Measurements from ENCODE around the gene TLX2. TPM values are rescaled to one million over a fixed set of nuclear protein-coding genes. Genes with fewer than 3 reads are reported as not detected.

Gene TLX2
- total and polyA plus RNA-seq, 2 of the 13 experiments (the other 11 are each of a cell fraction or from before 2014, with no cell fraction given): 0.05 to 0.20 TPM

DNA sequence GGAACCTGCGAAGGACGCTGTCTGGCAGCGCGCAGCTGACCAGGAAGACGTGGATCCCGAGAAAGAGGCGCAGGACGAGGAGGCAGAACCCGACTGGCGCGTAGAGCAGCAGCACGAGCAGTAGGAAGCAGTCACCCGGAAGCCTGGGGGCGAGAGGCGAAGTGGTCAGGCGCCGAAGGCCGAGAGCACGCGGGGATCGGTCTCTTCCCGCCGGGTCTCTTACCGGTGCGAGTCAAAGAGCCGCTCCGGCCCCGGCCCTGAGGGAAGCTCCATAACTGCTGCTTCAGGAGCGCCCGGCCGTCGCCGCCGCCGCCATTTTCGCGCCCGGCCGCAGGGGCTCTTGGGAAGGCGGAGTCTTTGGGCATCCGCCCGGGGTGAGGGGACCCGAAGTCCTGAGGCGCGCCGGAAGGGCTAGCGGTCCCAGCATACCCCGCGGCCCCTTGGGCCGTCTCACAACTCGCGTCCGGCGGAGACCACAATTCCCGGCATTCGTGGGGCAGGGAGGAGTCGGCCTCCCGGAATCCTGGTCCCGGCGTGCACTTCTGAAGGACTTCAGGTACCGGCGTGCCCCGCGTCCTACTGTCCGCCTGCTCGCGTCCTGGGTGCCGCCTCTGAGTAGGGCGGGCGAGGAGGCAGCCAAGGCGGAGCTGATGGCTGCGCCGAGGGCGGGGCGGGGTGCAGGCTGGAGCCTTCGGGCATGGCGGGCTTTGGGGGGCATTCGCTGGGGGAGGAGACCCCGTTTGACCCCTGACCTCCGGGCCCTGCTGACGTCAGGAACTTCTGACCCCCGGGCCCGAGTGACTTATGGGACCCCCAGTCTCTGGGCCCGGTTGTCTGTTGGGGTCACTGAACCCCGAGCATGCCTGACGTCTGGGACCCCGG, 15.3 kb downstream of the TLX2 start, which contains the start of the genes AUP1 and HTRA2 (continued):
- TF ChIP-seq, protein P1, sequence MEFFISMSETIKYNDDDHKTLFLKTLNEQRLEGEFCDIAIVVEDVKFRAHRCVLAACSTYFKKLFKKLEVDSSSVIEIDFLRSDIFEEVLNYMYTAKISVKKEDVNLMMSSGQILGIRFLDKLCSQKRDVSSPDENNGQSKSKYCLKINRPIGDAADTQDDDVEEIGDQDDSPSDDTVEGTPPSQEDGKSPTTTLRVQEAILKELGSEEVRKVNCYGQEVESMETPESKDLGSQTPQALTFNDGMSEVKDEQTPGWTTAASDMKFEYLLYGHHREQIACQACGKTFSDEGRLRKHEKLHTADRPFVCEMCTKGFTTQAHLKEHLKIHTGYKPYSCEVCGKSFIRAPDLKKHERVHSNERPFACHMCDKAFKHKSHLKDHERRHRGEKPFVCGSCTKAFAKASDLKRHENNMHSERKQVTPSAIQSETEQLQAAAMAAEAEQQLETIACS (CRISPR knock-in tag; IDR thresholded peaks at IDR 0.05): 0 out of 2 replicates have a peak, but pooled peaks have one; percentile 55
- TF ChIP-seq HOXA5 (CRISPR knock-in tag; IDR thresholded peaks at IDR 0.05) (peak; percentile 84), MEF2D (CRISPR knock-in tag; IDR thresholded peaks at IDR 0.05) (peak; percentile 45; the same call in 1 of the 2 replicates), ZNF577 (CRISPR knock-in tag; IDR thresholded peaks at IDR 0.05; ENCODE audit: borderline replicate concordance, low read depth) (no peak), FOXA1 (IDR thresholded peaks at IDR 0.05) (no peak), FOXA1 (CRISPR knock-in tag; IDR thresholded peaks at IDR 0.05) (0 out of 2 replicates have a peak, but pooled peaks have one; percentile 4), PATZ1 (CRISPR knock-in tag; IDR thresholded peaks at IDR 0.05) (peak; percentile 77), ZNF660 (CRISPR knock-in tag; IDR thresholded peaks at IDR 0.05; ENCODE audit: borderline replicate concordance, low read depth) (peak; percentile 21; the same call in 1 of the 2 replicates), ZNF207 (IDR thresholded peaks at IDR 0.05; ENCODE audit: borderline replicate concordance) (no peak), PAWR (CRISPR knock-in tag; IDR thresholded peaks at IDR 0.05; ENCODE audit: borderline replicate concordance) (no peak), KAT2B (IDR thresholded peaks at IDR 0.05; ENCODE audit: borderline replicate concordance, low read depth, low read length) (no peak), ZNF720 (CRISPR knock-in tag; IDR thresholded peaks at IDR 0.05) (no peak), ZFP1 (CRISPR knock-in tag; IDR thresholded peaks at IDR 0.05) (no peak; the same call in 1 of the 2 replicates), FOSL2 (CRISPR knock-in tag; IDR thresholded peaks at IDR 0.05) (no peak; the same call in 1 of the 2 replicates), ZNF550 (CRISPR knock-in tag; IDR thresholded peaks at IDR 0.05; ENCODE audit: borderline replicate concordance) (no peak; the same call in 1 of the 2 replicates), POLR2AphosphoS5 (IDR thresholded peaks at IDR 0.05; ENCODE audit: low read depth, low read length) (peak; percentile 91)
- TF ChIP-seq, protein P2, sequence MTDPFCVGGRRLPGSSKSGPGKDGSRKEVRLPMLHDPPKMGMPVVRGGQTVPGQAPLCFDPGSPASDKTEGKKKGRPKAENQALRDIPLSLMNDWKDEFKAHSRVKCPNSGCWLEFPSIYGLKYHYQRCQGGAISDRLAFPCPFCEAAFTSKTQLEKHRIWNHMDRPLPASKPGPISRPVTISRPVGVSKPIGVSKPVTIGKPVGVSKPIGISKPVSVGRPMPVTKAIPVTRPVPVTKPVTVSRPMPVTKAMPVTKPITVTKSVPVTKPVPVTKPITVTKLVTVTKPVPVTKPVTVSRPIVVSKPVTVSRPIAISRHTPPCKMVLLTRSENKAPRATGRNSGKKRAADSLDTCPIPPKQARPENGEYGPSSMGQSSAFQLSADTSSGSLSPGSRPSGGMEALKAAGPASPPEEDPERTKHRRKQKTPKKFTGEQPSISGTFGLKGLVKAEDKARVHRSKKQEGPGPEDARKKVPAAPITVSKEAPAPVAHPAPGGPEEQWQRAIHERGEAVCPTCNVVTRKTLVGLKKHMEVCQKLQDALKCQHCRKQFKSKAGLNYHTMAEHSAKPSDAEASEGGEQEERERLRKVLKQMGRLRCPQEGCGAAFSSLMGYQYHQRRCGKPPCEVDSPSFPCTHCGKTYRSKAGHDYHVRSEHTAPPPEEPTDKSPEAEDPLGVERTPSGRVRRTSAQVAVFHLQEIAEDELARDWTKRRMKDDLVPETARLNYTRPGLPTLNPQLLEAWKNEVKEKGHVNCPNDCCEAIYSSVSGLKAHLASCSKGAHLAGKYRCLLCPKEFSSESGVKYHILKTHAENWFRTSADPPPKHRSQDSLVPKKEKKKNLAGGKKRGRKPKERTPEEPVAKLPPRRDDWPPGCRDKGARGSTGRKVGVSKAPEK (CRISPR knock-in tag; IDR thresholded peaks at IDR 0.05; ENCODE audit: borderline replicate concordance): no peak
- TF ChIP-seq, protein P3, sequence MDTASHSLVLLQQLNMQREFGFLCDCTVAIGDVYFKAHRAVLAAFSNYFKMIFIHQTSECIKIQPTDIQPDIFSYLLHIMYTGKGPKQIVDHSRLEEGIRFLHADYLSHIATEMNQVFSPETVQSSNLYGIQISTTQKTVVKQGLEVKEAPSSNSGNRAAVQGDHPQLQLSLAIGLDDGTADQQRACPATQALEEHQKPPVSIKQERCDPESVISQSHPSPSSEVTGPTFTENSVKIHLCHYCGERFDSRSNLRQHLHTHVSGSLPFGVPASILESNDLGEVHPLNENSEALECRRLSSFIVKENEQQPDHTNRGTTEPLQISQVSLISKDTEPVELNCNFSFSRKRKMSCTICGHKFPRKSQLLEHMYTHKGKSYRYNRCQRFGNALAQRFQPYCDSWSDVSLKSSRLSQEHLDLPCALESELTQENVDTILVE (CRISPR knock-in tag; IDR thresholded peaks at IDR 0.05): peak; percentile 87; the same call in 1 of the 2 replicates
- TF ChIP-seq, protein P4, sequence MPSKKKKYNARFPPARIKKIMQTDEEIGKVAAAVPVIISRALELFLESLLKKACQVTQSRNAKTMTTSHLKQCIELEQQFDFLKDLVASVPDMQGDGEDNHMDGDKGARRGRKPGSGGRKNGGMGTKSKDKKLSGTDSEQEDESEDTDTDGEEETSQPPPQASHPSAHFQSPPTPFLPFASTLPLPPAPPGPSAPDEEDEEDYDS (CRISPR knock-in tag; IDR thresholded peaks at IDR 0.05): peak; percentile 78

All from HepG2 (cell line).